ENCODE measurements around the gene UQCRC1.

UQCRC1 gene

DNA sequence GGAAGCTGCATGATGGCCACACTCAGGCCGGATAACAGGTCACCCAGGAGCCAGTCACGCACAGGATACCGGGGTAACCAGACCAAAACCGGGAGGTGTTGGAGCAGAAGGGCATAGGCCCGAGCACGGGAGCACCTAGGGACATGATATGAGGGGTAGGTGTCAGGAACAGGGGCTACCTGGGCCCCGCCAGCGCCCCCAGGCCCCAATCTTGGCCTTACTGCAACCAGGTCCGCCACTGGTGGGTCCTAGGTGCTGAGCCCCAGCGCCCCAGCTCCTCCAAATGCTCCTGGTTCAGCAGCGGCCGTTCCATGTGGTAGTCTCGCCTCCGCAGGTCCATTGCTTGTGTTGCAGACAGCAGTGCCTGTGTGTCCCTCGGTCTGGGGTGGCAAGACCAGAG is 23.8 kb upstream of the UQCRC1 start:
- DNase-seq = no peak

DNA sequence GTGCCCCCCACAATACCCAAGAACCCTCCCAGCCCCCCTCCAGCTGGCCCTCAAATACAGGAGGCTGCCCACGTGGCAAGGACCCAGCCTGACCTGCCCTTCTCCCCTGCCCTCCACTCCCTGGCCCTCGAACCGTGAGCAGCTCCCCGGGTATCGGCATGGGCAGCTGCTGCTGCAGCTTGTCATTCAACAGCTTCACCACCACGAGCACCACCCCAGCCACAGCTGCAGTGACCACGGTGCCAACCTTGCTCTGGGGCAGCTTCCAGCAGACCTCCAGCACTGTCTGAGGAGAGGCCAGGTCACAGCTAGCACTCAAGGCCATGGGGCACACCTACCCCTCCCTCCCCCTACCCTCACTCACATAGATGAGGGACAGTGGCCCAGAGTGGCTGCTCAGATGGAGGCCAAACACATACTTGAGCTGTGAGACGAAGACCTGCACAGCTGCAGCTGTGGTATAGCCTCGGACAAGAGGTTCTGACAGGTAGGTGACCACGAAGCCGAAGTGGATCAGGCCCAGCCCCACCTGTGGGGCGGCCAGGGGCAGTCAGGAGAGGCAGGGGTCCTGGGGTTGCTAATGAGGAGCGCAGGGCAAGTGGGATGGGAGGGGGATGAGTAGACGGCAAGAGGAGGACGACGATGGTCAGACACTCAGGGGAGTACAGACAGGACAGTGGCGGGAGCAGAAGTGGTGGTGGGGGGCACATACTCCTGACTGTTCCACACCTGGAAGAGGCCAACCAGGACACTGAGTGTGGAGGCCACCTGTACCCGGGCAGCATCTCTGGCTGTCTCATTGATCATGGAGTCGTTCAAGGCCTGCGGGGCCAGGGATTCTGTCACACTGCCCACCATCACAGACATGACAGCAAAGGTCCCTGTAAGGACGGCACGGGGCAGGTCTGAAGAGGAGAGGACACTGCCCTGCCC is 22.3 kb upstream of the UQCRC1 start:
- DNase-seq = no peak

DNA sequence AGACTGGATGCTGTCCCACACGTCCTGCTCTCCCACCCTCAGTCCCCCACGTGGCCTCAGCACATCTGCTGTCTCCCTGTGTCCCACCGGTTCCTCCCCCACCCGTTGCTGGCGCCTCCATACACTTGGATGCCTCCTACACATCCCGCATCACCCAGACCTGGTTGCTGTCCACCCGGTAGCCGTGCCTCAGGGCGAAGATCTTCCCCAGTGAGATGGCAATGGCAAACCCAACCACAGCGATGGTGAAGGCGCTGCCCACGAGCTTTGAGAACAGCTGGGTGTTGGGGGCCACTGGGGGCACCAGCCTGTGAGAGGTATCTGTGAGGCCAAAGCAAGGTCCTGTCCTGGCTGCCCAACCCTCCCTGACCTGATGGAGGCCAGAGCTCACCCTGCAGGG is 21.4 kb upstream of the UQCRC1 start:
- no peak for DNase-seq

DNA sequence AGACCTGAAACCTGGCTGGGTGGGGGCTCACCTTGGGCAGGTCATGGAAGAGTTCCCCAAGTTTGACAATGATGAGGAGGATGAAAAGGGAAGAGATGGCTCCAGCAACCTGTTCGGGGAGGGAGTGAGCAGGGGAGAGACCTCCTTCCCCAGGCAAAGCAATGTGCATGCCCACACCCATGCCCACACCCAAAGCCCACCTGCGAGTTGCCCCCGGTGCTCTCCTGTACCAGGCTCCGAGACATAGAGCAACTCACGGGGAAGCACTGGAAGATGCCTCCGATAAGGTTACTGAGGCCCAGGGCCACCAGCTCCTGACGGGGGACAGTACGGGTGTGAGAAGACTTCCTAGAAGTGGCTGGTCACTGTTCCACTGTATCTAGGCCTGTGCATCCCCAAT is 21.0 kb upstream of the UQCRC1 start:
- no peak for DNase-seq

DNA sequence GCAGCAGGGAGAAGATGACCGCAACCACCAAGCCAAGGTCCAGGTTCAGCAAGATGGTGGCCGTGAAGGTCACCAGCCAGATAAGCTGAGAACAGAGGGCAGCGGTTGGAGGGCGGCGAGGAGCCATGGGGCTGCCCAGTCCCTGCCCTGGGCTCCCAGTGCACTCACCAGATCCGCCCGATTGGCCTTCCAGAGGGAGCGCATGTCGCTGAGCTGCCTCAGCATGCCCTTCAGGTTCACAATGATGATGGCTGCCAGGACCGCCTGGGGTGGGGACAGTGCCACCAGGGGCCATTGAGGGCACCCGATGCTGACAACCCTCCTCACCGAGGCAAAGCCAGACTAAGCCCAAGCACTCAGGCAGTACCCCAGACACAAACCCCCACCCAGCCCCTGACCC is 20.4 kb upstream of the UQCRC1 start:
- DNase-seq = no peak

DNA sequence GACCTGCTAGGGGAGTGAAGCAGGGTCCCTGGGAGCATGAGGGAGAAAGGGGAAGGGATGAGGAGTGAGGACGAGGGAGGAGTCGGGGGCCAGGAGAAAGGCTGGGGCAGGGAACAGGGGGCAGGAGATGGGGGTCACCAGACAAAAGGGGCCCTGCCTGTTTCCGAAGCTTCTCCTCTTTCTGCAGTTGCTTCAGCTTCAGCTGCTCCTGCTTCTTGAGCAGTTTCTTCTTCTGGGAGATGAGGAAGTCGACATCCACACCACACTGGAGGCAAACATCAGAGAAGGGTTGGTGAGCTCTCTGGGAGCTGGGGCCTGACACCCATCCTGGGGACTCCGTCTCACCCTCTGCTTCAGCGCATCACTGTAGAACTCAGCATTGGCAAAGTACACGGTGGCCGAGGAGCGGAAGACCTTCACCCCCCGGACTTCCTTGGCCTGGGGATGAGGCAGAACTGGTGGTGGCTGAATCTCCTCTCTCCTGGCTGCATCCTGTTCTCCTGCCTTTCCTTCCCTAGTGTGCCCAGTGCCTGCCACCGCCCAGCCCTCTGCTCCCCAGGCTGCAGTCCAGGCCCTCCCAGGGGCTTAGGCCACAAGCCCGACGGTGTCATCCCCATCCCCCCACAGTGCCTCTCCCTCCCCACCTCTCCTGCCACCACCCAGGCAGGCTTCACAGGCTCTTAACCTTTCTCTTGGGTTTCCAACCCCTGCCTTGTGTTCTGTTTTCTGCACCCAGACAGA is 19.0 kb upstream of the UQCRC1 start:
- DNase-seq = no peak

DNA sequence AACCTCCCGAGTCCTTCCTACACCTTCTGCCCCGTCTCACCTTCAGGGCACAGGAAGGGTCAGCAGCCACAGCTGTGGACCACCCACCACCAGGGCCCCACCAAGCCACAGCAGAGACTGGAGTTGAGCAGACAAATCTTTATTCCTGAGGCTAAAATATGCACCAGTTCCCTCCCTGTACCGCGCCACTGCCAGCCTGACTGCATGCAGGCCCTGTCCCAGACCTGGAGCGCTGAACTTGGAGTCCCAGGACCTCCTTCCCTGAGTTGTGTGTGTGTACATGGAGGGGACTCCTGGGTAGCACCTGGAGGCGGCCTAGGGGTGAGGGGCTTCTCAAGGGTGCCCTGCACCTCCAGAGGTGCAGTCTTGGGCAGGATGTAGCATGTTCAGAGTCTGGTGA is 16.2 kb upstream of the UQCRC1 start:
- no peak for DNase-seq

DNA sequence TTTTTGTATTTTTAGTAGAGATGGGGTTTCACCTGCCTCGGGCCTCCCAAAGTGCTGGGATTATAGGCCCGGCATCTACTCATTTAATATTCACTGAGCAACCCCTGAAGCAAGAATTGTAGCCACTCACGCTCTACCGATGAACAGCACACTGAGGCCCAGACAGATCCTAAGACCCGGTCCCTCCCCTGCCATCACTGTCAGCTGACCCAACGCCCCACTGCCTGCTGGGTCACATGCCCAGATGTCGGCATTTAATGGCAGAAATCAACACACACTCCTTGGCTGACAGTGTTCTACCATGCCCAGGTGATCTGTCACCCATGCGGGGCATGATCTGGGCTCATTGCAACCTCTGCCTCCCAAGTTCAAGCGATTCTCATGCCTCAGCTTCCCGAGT is 15.3 kb upstream of the UQCRC1 start:
- no peak for DNase-seq

DNA sequence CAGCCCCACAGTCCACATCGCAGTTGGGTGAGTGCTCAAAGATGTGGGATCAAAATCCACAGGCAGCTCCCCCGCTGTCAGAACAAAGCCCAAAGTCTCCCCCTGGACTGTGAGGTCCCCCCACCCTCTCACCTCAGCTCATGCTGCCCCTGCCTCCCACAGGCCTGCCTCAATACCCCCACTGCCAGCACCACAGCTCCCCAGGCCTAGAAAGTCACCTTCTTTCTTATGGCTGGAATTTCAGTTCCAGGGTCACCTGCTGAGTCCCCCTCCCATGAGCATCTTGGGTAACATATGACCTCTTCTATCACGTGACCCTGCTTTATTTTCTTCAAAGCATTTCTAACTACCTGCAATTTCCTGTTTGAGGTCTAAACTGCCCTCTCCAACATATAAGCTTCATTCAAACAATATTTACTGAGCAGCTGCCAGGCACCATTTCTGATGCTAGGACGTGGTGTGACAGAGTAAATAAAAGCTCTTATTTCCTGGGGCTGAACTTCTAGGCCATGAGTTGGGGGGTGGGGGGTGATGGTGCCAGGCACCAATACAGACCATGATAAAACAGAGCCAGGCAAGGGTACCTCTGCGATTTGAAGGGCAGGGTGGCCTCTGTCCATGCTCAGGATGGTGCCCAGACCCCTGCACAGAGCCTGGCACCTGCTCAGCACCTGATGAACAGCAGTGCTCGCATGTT is 14.6 kb upstream of the UQCRC1 start:
- DNase-seq = no peak

DNA sequence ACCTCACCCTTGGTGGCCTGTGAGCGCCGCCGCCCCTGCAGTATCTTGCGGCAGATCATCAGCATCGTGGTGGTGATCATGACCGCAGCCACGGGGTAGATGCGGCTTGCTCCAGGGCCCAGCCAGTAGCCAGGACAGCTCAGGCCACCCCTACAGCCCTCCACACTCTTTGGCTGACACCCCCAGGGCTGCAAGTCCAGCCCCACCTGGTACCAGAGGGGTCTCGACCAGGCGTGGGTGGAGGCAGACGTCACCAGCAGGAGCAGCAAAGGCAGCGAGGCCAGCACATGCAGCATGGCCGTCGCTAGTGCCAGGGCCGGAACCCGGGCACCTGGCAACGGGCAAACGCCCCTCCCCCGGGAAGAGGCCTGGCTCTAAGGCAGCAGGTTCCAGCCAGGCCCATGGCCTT is 12.0 kb upstream of the UQCRC1 start, which contains the start of gene TMEM89:
Gene TMEM89, minus strand, starts transcription at position 309 of the 409 bp plus-strand sequence. Its CDS starts 13 bp downstream, at position 296.
- no peak for DNase-seq

DNA sequence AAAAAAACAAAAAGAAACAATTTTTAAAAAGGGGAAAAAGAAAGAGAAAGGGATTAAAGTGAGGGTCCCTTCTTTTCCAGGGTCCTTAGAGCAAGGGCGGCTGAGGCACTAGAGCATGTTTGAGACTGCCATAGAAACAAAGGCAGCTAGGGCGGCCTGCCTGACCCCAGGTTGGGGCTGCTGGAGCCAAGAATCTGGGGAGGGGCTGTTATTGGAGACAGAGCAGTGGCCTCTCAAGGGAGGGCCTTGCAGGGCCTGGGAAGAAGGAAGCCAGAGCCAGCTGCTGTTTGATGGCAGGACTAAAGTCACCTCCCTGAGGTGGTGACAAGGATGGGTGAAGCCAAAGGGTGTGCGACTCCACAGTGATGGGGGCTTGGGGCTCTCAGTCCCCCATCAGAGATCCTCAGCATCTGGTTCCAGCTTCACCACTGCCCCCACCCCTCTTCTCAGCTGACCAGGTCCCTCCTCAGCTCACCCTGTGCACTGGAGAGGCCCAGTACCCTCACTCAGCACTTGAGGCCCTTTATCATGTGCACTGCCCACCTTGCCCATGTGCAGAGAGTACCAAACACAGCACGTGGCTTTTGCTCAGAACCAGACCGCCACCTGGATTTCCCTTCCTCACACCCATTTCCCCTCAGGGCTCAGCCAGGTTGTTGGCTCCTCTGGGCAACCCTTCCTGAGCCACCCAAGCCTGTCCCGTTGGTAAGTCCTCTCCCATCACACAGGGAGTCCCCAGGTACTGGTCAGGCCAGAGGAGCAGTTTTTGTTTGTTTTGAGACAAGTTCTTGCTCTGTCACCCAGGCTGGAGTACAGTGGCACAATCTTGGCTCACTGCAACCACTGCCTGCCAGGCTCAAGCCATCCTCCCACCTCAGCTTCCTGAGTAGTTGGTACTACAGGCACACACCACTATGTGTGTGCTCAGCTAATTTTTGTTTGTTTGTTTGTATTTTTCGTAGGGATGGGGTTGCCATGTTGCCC is 10.4 kb upstream of the UQCRC1 start:
- DNase-seq = no peak

DNA sequence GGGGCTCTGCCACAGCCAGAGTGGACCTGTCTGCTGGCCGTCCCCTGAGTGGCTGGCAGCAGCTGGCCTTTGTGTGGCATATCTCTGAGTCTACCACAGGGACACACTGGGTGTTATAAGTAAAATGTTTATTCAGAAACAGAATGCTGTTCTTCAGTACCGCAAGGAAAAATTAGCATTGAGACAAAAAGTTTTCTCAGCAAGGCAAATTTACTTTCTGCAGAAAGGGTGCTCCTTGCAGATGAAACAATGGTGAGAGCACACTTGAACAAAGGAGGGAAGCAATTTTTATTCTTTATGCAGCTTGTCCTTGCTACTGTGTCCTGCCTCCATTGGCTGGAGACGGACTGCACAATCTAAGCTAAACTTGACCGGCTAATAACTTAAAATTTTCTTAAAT is 8.1 kb upstream of the UQCRC1 start:
- no peak for DNase-seq

DNA sequence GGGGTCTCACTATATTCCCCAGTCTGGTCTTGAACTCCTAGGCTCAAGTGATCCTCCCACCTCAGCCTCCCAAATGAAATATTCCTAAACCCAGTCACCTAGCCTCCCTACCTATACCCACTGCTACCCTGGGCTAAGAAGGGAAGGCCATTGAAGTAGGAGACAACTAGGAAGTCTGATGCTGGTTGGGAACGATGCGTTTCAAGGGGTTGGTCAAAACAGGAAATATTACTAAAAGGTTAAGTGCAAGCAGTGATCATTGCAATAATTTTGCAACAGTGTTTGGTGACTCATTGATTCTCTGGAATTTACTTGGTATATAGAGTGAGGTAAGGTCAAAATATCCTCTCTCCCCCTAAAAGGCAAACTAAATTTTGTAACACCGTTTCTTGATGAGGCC is 4.6 kb upstream of the UQCRC1 start:
- peak; percentile 76 for DNase-seq

DNA sequence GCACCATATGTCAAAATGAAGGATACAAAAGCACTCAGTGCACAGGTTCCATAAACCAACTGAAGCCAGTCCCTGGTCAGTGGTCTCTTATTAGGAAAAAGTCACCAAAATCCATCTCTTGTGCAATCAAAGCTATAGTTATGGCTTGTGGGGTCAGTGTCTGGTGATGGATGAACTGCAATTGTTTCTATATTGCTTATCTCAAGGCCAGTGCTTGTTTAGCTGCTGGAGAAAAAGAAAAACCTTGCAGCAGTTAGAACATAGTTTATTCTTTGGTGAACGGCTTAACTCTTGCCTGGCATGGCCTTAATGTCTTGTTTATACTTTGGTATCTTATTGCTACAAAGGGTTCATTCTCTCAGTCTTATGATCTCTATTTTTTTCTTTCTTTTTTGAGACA is 2.9 kb upstream of the UQCRC1 start:
- DNase-seq = no peak

DNA sequence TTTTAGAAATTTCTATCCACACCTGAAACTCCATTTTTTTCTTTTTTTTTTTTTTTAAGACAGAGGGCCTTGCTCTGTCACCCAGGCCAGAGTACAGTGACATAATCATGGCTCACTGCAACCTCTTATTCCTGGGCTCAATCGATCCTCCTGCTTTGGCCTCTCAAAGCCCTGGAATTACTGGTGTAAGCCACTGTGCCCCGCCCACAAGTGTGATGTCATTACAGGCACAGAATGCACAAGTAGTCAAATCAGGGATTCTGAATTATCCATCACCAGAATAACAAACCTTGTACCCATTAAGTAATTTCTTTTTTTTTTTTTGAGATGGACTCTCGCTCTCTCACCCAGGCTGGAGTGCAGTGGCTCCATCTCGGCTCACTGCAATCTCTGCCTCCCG is 1.9 kb downstream of the UQCRC1 start:
- DNase-seq = no peak

DNA sequence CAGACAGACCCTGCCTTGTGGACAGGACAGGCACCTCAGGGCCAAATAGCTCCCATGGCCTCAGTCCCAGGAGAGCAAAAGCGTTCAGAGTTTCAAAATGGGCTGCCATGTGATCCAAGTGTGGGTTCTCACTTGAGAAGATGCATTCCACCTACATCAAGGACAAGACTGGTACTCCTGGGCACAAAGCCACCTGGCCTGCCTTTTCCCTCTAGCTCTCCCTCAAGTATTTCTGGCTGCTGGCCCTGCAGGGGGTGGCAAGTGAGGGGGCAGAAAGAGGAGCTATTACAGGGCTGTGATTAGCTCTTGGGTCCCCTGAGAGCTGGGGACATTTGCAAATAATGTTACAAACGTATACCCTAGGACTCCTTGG is 7.8 kb downstream of the UQCRC1 start:
- no peak for DNase-seq

DNA sequence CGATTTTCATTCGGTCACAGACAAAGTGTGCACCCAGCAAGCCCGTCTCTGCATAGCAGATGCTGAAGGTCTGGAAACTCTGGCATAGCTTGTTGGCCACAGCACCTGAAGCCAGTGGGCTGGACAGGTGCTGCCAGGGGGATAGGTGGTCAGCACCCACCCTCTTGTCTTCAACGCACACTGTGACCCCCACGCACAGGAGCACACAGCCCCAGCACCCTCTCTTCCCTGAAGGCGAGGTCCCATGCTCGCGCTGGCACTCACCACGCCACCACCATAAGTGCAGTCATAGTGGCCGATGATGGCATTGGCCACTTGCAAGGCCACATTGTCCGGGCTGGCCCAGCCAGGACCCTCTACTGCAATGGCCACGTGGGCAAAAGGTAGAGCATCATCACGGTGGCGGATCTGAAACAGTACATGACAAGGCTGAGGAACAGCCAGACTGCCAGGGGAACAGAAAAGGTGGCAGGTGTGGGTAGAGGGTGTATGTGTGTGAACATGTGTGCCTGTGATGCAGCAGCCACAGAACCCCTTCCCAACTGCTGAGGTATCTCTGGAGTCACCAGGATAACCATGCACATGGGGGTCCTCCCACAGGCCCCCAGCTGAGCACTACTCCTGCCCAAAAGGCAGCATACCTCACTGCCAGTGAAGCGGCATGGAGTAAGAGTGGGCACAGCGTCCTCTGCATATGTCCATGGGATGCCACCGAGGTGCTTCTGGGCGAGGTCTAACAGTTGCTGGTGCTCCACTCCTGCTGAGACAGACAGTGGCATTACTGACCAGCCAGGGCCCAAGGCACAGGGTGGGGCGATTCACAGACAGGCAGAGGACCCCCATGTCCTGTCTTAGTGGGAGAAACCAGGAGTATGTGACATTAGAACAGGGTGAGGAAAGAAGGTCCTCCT is 8.5 kb downstream of the UQCRC1 start:
- no peak for DNase-seq

DNA sequence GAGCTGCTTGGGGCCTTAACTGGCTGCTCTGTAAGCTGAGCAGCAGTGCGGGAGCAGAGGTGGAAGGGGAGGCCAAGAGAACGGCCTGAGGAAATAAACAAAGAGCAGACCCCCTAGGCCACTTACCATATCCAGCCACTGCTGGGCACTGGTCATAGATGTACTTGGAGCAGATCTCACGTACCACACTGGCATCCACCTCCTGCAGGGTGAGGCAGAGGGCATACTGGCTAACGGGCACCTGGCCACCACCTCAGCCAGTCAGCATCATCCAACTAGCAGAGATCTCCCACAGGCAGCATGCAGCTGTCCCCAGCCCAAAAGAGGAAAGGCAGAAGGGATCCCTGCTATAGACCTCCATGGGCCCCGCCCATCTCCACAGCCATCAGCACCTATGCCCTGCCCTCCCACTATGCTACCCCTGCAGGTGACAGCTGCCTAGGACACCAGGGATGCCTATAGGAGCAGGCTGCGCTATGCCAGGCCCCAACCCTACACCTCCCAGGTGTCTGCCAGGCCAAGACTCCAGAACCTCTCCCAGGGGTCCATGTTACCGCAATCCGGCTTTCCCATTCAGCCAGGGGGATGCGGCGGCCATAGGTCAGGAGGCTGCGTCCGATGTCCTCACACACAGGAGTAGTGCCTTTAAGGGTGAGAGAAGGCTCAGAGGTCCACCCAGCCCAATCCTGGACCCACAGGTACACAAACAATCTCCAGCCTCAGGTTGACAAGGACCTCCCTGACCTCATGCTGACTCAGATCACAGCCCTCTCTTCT is 9.7 kb downstream of the UQCRC1 start:
- DNase-seq = no peak

DNA sequence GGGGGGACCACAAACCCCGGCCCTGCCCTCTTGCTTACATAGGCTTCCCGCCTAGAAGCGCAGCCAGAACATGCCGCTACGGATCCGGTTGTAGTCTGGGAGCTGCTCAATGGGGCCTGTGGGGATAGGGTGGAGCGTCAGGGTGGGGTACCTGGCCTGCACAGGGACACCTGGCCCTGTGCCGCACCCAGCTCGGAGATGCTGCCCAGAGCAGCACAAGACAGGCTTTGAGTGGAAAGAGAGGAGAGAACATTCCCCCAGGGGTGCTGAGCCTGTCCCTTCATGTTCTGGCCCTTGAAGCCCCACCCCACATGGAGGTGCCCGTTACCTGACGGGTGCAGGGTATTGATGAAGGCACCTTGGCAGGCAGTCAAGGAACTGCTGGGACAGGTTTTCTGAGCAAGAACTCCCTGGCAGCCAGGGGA is 10.4 kb downstream of the UQCRC1 start:
- DNase-seq = no peak
